Transverse colon (tissue), 3 donors: ENCODE data around the gene PNCK.

Experiments
- EP300 ChIP-seq: sonication (generic); formaldehyde crosslinking; IDR thresholded peaks from one replicate; pipeline ENCODE4 v1.6.1; 2017; ENCODE audit warnings: antibody characterized with exemption, low read depth
- TF ChIP-seq, protein P1 (sequence below), 5 experiments: fragments of 200-600 bp in 3 of 5; fragments of 450-650 bp in 2 of 5; sonication (generic) in 3 of 5; IDR thresholded peaks; 1 replicate in 2 of 5; 2 replicates in 3 of 5; pipeline ENCODE4 v1.5.1; 2016 to 2017; ENCODE audit warnings: antibody characterized with exemption in 5 of 5, inconsistent platforms in 3 of 5, mild to moderate bottlenecking in 2 of 5, moderate library complexity in 1 of 5

- no peak for TF ChIP-seq EP300
- TF ChIP-seq, protein P1, sequence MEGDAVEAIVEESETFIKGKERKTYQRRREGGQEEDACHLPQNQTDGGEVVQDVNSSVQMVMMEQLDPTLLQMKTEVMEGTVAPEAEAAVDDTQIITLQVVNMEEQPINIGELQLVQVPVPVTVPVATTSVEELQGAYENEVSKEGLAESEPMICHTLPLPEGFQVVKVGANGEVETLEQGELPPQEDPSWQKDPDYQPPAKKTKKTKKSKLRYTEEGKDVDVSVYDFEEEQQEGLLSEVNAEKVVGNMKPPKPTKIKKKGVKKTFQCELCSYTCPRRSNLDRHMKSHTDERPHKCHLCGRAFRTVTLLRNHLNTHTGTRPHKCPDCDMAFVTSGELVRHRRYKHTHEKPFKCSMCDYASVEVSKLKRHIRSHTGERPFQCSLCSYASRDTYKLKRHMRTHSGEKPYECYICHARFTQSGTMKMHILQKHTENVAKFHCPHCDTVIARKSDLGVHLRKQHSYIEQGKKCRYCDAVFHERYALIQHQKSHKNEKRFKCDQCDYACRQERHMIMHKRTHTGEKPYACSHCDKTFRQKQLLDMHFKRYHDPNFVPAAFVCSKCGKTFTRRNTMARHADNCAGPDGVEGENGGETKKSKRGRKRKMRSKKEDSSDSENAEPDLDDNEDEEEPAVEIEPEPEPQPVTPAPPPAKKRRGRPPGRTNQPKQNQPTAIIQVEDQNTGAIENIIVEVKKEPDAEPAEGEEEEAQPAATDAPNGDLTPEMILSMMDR (IDR thresholded peaks at IDR 0.05), result no peak
These were observed 30.5 kb upstream of the PNCK start for GRCh38 chrX:153704021-153704526.
